ENCODE data around the gene AOPEP. TPM values are rescaled to one million over a fixed set of nuclear protein-coding genes. Genes with fewer than 3 reads are reported as not detected.

Gene AOPEP
- polyA plus RNA-seq, 1 of the 3 experiments (the other 2 are of a cell fraction) = 54.6 TPM

DNA sequence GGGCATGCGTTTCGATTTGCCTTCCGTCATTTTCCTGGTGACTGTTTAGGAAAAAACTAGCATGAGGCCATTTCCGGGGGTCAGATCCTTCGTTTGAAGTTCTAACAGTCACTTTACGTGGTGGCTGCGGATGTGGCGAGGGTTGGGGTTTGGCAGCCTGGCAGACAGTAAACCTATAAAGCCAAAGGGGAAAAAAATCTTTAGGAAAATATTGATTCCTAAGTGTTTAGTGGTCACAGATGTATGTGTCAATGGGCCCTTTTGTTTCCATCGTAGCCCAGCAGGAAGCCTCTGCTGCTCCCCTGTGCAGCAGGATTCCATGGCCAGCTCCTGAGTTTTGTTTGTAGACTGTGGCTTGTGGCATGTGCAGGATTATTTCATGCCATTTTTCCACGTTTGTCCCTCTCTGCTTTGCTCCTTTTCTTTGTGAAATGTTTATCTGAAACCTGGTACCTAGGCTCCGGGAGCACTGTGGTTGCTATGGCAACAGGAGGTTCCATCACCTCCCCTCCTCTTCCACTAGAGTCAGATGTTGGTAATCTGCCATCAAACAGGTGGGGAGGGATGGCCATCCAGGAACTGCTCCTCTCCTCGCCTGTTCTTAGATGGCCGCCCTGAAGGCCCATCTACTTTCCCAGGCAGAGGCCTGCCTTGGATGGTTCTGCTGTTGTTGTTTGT lies 202.3 kb downstream of the AOPEP start:
- peak overlapping the region in 1 of 2 experiments; percentile 91; a peak in 2 of 4 replicates for H3K27ac ChIP-seq (ENCODE audit: low read depth in 2 of 2, low read length in 1 of 2)
- H3F3A ChIP-seq (replicated peaks; ENCODE audit: insufficient read depth) = peaks cover 4% of the 10 kb centered on the region
- H2AFZ ChIP-seq (ENCODE audit: low read depth) = no peak overlapping the region
- H4K20me1 ChIP-seq (ENCODE audit: insufficient read depth) = no peaks in the 10 kb centered on the region
- CTCF ChIA-PET = interaction anchor here (1.1 kb wide), 1 partner anchor 145 kb away, joined by 3 read pairs; no protein-coding TSS in a partner anchor
- DNase-seq = peak; percentile 54
- WGBS (ENCODE audit: low lambda C conversion rate) = 90% methylated on average over 13 of the region's 13 CpGs
- H3K4me2 ChIP-seq = no peak overlapping the region
- H3K4me1 ChIP-seq (ENCODE audit: control insufficient read depth in 1 of 2, insufficient read depth in 2 of 2, low read depth in 1 of 2, low read length in 1 of 2) = peaks cover 7 to 52% of the 10 kb centered on the region in 2 experiments
- no peaks in the 10 kb centered on the region for H3K9me3 ChIP-seq
- peaks cover 0 to 6% of the 10 kb centered on the region in 2 experiments for H3K36me3 ChIP-seq (replicated peaks in 1 of 2; ENCODE audit: control insufficient read depth in 1 of 2, insufficient read depth in 2 of 2, low read length in 1 of 2)
- H3K9ac ChIP-seq = no peak overlapping the region
- no peak overlapping the region for H3K4me3 ChIP-seq (ENCODE audit: low read depth in 2 of 2, low read length in 1 of 2)
- H3K27me3 ChIP-seq (ENCODE audit: insufficient read depth) = no peaks in the 10 kb centered on the region
- peaks cover 12% of the 10 kb centered on the region; the same call in 1 of the 2 replicates for H3K79me2 ChIP-seq (ENCODE audit: insufficient read depth)
- no peak for TF ChIP-seq FOSL2 (IDR thresholded peaks at IDR 0.05; ENCODE audit: borderline replicate concordance, low read depth)
- peak; percentile 36; the same call in 1 of the 2 replicates for TF ChIP-seq GATA2 (CRISPR knock-in tag; IDR thresholded peaks at IDR 0.05)
- POLR2A ChIA-PET = interaction anchor here (1.0 kb wide), 1 partner anchor 20 kb away, joined by 3 read pairs; no protein-coding TSS in a partner anchor
- no peaks in the 10 kb centered on the region for H3K9me2 ChIP-seq

GRCh38 chr9:94929369-94929756 lies 202.9 kb downstream of the AOPEP start:
- no peaks in the 10 kb centered on the region for H3K9me3 ChIP-seq
- peak overlapping the region in 1 of 2 experiments; percentile 91; a peak in 1 of 4 replicates for H3K27ac ChIP-seq (ENCODE audit: low read depth in 2 of 2, low read length in 1 of 2)
- H3K9ac ChIP-seq = no peak overlapping the region
- no peaks in the 10 kb centered on the region for H3K9me2 ChIP-seq
- CTCF ChIA-PET = interaction anchor here (1.0 kb wide), 1 partner anchor 52 kb away, joined by 3 read pairs; no protein-coding TSS in a partner anchor
- H3K4me2 ChIP-seq = no peak overlapping the region
- no peak overlapping the region for H2AFZ ChIP-seq (ENCODE audit: low read depth)
- DNase-seq = no peak
- peaks cover 7% of the 10 kb centered on the region; the same call in 1 of the 2 replicates for H3K79me2 ChIP-seq (ENCODE audit: insufficient read depth)
- TF ChIP-seq SMC3 (IDR thresholded peaks at IDR 0.05; ENCODE audit: low read depth, low read length) (no peak), TEAD4 (IDR thresholded peaks at IDR 0.05; ENCODE audit: borderline replicate concordance, insufficient read depth) (no peak), REST (IDR thresholded peaks at IDR 0.05; ENCODE audit: low read depth, low read length) (no peak), TCF12 (IDR thresholded peaks at IDR 0.05) (no peak), NRF1 (IDR thresholded peaks at IDR 0.05; ENCODE audit: low read depth, low read length) (no peak), FOXM1 (IDR thresholded peaks at IDR 0.05; ENCODE audit: low read depth) (no peak), RXRA (IDR thresholded peaks at IDR 0.05; ENCODE audit: borderline replicate concordance, low read depth) (no peak), EZH2phosphoT487 (IDR thresholded peaks at IDR 0.05; ENCODE audit: borderline replicate concordance, low read depth) (no peak), CHD2 (IDR thresholded peaks at IDR 0.05; ENCODE audit: low read length, partially characterized antibody) (no peak), ELF1 (IDR thresholded peaks at IDR 0.05) (no peak)
- TF ChIP-seq, protein P1, sequence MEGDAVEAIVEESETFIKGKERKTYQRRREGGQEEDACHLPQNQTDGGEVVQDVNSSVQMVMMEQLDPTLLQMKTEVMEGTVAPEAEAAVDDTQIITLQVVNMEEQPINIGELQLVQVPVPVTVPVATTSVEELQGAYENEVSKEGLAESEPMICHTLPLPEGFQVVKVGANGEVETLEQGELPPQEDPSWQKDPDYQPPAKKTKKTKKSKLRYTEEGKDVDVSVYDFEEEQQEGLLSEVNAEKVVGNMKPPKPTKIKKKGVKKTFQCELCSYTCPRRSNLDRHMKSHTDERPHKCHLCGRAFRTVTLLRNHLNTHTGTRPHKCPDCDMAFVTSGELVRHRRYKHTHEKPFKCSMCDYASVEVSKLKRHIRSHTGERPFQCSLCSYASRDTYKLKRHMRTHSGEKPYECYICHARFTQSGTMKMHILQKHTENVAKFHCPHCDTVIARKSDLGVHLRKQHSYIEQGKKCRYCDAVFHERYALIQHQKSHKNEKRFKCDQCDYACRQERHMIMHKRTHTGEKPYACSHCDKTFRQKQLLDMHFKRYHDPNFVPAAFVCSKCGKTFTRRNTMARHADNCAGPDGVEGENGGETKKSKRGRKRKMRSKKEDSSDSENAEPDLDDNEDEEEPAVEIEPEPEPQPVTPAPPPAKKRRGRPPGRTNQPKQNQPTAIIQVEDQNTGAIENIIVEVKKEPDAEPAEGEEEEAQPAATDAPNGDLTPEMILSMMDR (IDR thresholded peaks at IDR 0.05) = no peak
- WGBS (ENCODE audit: low lambda C conversion rate) = 96% methylated on average over 9 of the region's 9 CpGs
- H4K20me1 ChIP-seq (ENCODE audit: insufficient read depth) = no peaks in the 10 kb centered on the region
- POLR2A ChIA-PET = interaction anchor here (0.6 kb wide), 1 partner anchor 10 kb away, joined by 3 read pairs; no protein-coding TSS in a partner anchor
- H3F3A ChIP-seq (replicated peaks; ENCODE audit: insufficient read depth) = peaks cover 4% of the 10 kb centered on the region
- no peaks in the 10 kb centered on the region for H3K27me3 ChIP-seq (ENCODE audit: insufficient read depth)
- peaks cover 0 to 6% of the 10 kb centered on the region in 2 experiments for H3K36me3 ChIP-seq (replicated peaks in 1 of 2; ENCODE audit: control insufficient read depth in 1 of 2, insufficient read depth in 2 of 2, low read length in 1 of 2)
- H3K4me3 ChIP-seq (ENCODE audit: low read depth in 2 of 2, low read length in 1 of 2) = no peak overlapping the region; a peak in 1 of 4 replicates
- peaks cover 7 to 49% of the 10 kb centered on the region in 2 experiments for H3K4me1 ChIP-seq (ENCODE audit: control insufficient read depth in 1 of 2, insufficient read depth in 2 of 2, low read depth in 1 of 2, low read length in 1 of 2)
